IMR-90 (cell line): ENCODE data around the gene NUP93. TPM values are rescaled to one million over a fixed set of nuclear protein-coding genes. Genes with fewer than 3 reads are reported as not detected.
A peak's percentile ranks its signal among the peaks of the same experiment; 100 is the strongest.

Experiments
- ATAC-seq: fragments of 200-7000 bp; cut with Tn5 transposase; 2 replicates; pipeline ENCODE4 v1.9.1; 2020; ENCODE audit warnings: low read depth, mild to moderate bottlenecking, moderate library complexity
- BruUV-seq: library from RNA; stranded (reverse); fragments of 400-500 nt; replicated peaks from 2 replicates; lab custom pipeline; 2021; lab: Mats Ljungman, UMichigan
- CTCF ChIA-PET: fragments of 300-600 bp; formaldehyde crosslinking; extraction: SDS; loops from one replicate; lab custom pipeline; 2021; ENCODE audit warnings: antibody characterized with exemption; lab: Yijun Ruan, JAX
- POLR2A ChIA-PET: fragments of 300-600 bp; sonication (Branson Sonifier 250); formaldehyde crosslinking; loops from one replicate; lab custom pipeline; 2022; ENCODE audit warnings: antibody characterized with exemption; ENCODE audit not compliant: unreplicated experiment; lab: Charles Lee
- DNase-seq: peaks from one replicate; pipeline ENCODE4 v3.0.0; 2013
- H2AFZ ChIP-seq: replicated peaks from 2 replicates; pipeline ENCODE3; 2013; ENCODE audit warnings: low read length, mild to moderate bottlenecking; ENCODE audit not compliant: poor library complexity
- H2AK5ac ChIP-seq: 2 replicates; pipeline ENCODE4 v1.6.1; 2013; ENCODE audit warnings: low read depth, low read length, inconsistent platforms
- H2AK9ac ChIP-seq: replicated peaks from 2 replicates; pipeline ENCODE3; 2013; ENCODE audit warnings: mild to moderate bottlenecking, low read depth, low read length, moderate library complexity; ENCODE audit not compliant: poor library complexity
- H2BK120ac ChIP-seq: 2 replicates; pipeline ENCODE4 v1.6.1; 2013; ENCODE audit warnings: low read depth, low read length, inconsistent platforms
- H2BK15ac ChIP-seq: 3 replicates; pipeline ENCODE4 v1.6.1; 2013; ENCODE audit warnings: low read depth, low read length, inconsistent platforms
- H2BK20ac ChIP-seq: 2 replicates; pipeline ENCODE4 v1.6.1; 2013; ENCODE audit warnings: low read depth, mild to moderate bottlenecking, inconsistent platforms, low read length, moderate library complexity
- H2BK5ac ChIP-seq: 2 replicates; pipeline ENCODE4 v1.6.1; 2013; ENCODE audit warnings: mild to moderate bottlenecking, low read depth, low read length, inconsistent platforms; ENCODE audit not compliant: poor library complexity, severe bottlenecking
- H3K14ac ChIP-seq: replicated peaks from 2 replicates; pipeline ENCODE4 v1.6.1; 2013; ENCODE audit warnings: low read depth, low read length, inconsistent platforms
- H3K18ac ChIP-seq: 2 replicates; pipeline ENCODE4 v1.6.1; 2013; ENCODE audit warnings: low read depth, low read length, control low read depth
- H3K23ac ChIP-seq: 2 replicates; pipeline ENCODE4 v1.6.1; 2013; ENCODE audit warnings: low read depth, low read length, inconsistent platforms
- H3K27ac ChIP-seq: 2 replicates; pipeline ENCODE4 v1.5.1; 2013; ENCODE audit warnings: mild to moderate bottlenecking, control low read depth, low read length; ENCODE audit not compliant: insufficient read depth
- H3K27me3 ChIP-seq: 2 replicates; pipeline ENCODE4 v1.6.1; 2013; ENCODE audit warnings: low read length; ENCODE audit not compliant: control insufficient read depth, insufficient read depth
- H3K36me3 ChIP-seq: 2 replicates; pipeline ENCODE4 v1.6.1; 2013; ENCODE audit warnings: low read length, mixed read lengths; ENCODE audit not compliant: control insufficient read depth, insufficient read depth
- H3K4ac ChIP-seq: 2 replicates; pipeline ENCODE4 v1.6.1; 2013; ENCODE audit warnings: low read depth, low read length, inconsistent platforms
- H3K4me1 ChIP-seq: 2 replicates; pipeline ENCODE4 v1.6.1; 2013; ENCODE audit warnings: low read length, mixed read lengths; ENCODE audit not compliant: control insufficient read depth, insufficient read depth
- H3K4me2 ChIP-seq: 2 replicates; pipeline ENCODE4 v1.6.1; 2013; ENCODE audit warnings: low read depth, mild to moderate bottlenecking, control low read depth, low read length, moderate library complexity
- H3K4me3 ChIP-seq: 2 replicates; pipeline ENCODE4 v1.5.1; 2013; ENCODE audit warnings: low read depth, mild to moderate bottlenecking, control low read depth, low read length, moderate library complexity; ENCODE audit not compliant: insufficient read depth
- H3K56ac ChIP-seq: 2 replicates; pipeline ENCODE4 v1.6.1; 2013; ENCODE audit warnings: low read length, inconsistent platforms; ENCODE audit not compliant: insufficient read depth; ENCODE audit errors: extremely low read depth
- H3K79me1 ChIP-seq, 2 experiments: 2 replicates each; pipeline ENCODE4 v1.6.1; 2013; ENCODE audit warnings: low read length in 2 of 2, inconsistent platforms in 1 of 2, low read depth in 1 of 2
- H3K9ac ChIP-seq: 2 replicates; pipeline ENCODE4 v1.6.1; 2013; ENCODE audit warnings: low read depth, low read length, control low read depth
- H3K9me1 ChIP-seq: 2 replicates; pipeline ENCODE4 v1.6.1; 2013; ENCODE audit warnings: low read length, inconsistent platforms; ENCODE audit not compliant: insufficient read depth
- H3K9me3 ChIP-seq: 2 replicates; pipeline ENCODE4 v1.6.1; 2013; ENCODE audit warnings: low read length; ENCODE audit not compliant: control insufficient read depth, insufficient read depth
- H4K20me1 ChIP-seq: 2 replicates; pipeline ENCODE4 v1.6.1; 2013; ENCODE audit warnings: low read length, inconsistent platforms; ENCODE audit not compliant: insufficient read depth
- H4K5ac ChIP-seq: 2 replicates; pipeline ENCODE4 v1.6.1; 2013; ENCODE audit warnings: mild to moderate bottlenecking, low read depth, low read length, control low read depth
- H4K8ac ChIP-seq, 2 experiments: 2 replicates each; pipeline ENCODE4 v1.6.1; 2013; ENCODE audit warnings: low read depth in 2 of 2, low read length in 2 of 2, control low read depth in 1 of 2, inconsistent platforms in 1 of 2
- H4K91ac ChIP-seq: 2 replicates; pipeline ENCODE4 v1.6.1; 2013; ENCODE audit warnings: low read depth, low read length, inconsistent platforms; ENCODE audit not compliant: insufficient read depth
- CEBPB ChIP-seq: IDR thresholded peaks from 2 replicates; pipeline ENCODE4 v1.6.1; 2012; ENCODE audit warnings: low read depth, low read length, improper control_type of control experiment
- CHD1 ChIP-seq: IDR thresholded peaks from 2 replicates; pipeline ENCODE4 v1.6.1; 2012; ENCODE audit warnings: low read depth, low read length, improper control_type of control experiment
- CTCF ChIP-seq: conservative IDR thresholded peaks from 2 replicates; pipeline ENCODE4 v1.5.1; 2012; ENCODE audit warnings: mild to moderate bottlenecking, low read depth, low read length, improper control_type of control experiment
- FOS ChIP-seq: fragments of 150-350 bp; IDR thresholded peaks from 2 replicates; pipeline ENCODE4 v1.6.1; 2016; ENCODE audit warnings: low read depth, low read length
- MAFK ChIP-seq: IDR thresholded peaks from 2 replicates; pipeline ENCODE4 v1.6.1; 2012; ENCODE audit warnings: low read depth, low read length, improper control_type of control experiment
- MXI1 ChIP-seq: IDR thresholded peaks from 2 replicates; pipeline ENCODE4 v1.6.1; 2012; ENCODE audit warnings: low read depth, mild to moderate bottlenecking, low read length, moderate library complexity, borderline replicate concordance
- NFE2L2 ChIP-seq: fragments of 150-350 bp; IDR thresholded peaks from 2 replicates; pipeline ENCODE4 v1.6.1; 2016; ENCODE audit warnings: low read depth, mild to moderate bottlenecking, low read length
- POLR2A ChIP-seq: IDR thresholded peaks from 2 replicates; pipeline ENCODE4 v1.6.1; 2012; ENCODE audit warnings: mild to moderate bottlenecking, low read depth, low read length
- RAD21 ChIP-seq: IDR thresholded peaks from 2 replicates; pipeline ENCODE4 v1.6.1; 2012; ENCODE audit warnings: low read length, improper control_type of control experiment
- RCOR1 ChIP-seq: IDR thresholded peaks from 2 replicates; pipeline ENCODE4 v1.6.1; 2012; ENCODE audit warnings: mild to moderate bottlenecking, low read length, improper control_type of control experiment; ENCODE audit not compliant: insufficient replicate concordance
- RFX5 ChIP-seq: IDR thresholded peaks from 2 replicates; pipeline ENCODE4 v1.8.0; 2012; ENCODE audit warnings: low read depth, mild to moderate bottlenecking, low read length, moderate library complexity
- WGBS, 2 experiments: methylation state at CpG; one replicate each; pipeline versions ENCODE4 v1.1.5 to v1.1.7; 2013; ENCODE audit warnings: missing lambda C conversion rate in 2 of 2; ENCODE audit not compliant: insufficient read length in 1 of 2; ENCODE audit errors: extremely low coverage in 2 of 2; 5-methylcytosine and 5-hydroxymethylcytosine counted together
- dilution Hi-C: fragments of 300-500 bp; cut with HindIII; formaldehyde crosslinking; loops from one replicate; pipeline ENCODE4 v1.14.3; 2018; ENCODE audit warnings: low sequenced_read_pairs; ENCODE audit not compliant: unreplicated experiment
- in situ Hi-C: fragments of 300-500 bp; cut with MboI; formaldehyde crosslinking; loops from 3 replicates; pipeline ENCODE4 v1.14.3; 2019; ENCODE audit warnings: low sequenced_read_pairs, inconsistent platforms, mixed read lengths
- intact Hi-C: fragments of 100-400 bp; cut with micrococcal nuclease; formaldehyde crosslinking; loops from 2 replicates; pipeline ENCODE4 v1.10.0; 2022
- polyA plus RNA-seq, 3 experiments: library from polyadenylated mRNA; depleted of rRNA; stranded (reverse); fragments of >200 nt; gene quantifications; 2 replicates each; pipeline ENCODE4 v1.2.3, GENCODE V29; 2012; ENCODE audit warnings: low replicate concordance in 1 of 3
- total RNA-seq: library from RNA; depleted of rRNA; stranded (reverse); fragments of >200 nt; gene quantifications from 2 replicates; pipeline ENCODE4 v1.2.3, GENCODE V29; 2012

NUP93 gene
- total and polyA plus RNA-seq, 2 of the 4 experiments (the other 2 are of a cell fraction): 54.6 to 72.6 TPM

- Histone ChIP-seq H3K23ac (no peak overlapping the region), H3K4ac (0 out of 2 replicates have a peak overlapping the region, but pooled peaks have one; percentile 43), H4K20me1 (no peaks in the 10 kb centered on the region), H2BK5ac (no peak overlapping the region), H2AK9ac (no peak overlapping the region), H2BK20ac (0 out of 2 replicates have a peak overlapping the region, but pooled peaks have one; percentile 27), H3K9me1 (no peaks in the 10 kb centered on the region; the same call in 1 of the 2 replicates), H3K27ac (no peak overlapping the region), H3K14ac (no peak overlapping the region), H3K9me3 (no peaks in the 10 kb centered on the region), H2AK5ac (no peak overlapping the region), H3K4me3 (no peak overlapping the region), H3K9ac (no peak overlapping the region), H2BK120ac (peak overlapping the region; percentile 29; the same call in 1 of the 2 replicates), H3K18ac (no peak overlapping the region), H3K36me3 (no peaks in the 10 kb centered on the region), H4K5ac (no peak overlapping the region), H3K56ac (no peak overlapping the region), H2BK15ac (no peak overlapping the region), H2AFZ (no peak overlapping the region), H3K4me1 (peaks cover 17% of the 10 kb centered on the region), H4K8ac (no peak overlapping the region), H3K27me3 (no peaks in the 10 kb centered on the region), H3K79me1 (peaks cover 31 to 46% of the 10 kb centered on the region in 2 experiments), H3K4me2 (peak overlapping the region; percentile 5; the same call in 1 of the 2 replicates), H4K91ac (no peak overlapping the region)
- ChIA-PET POLR2A (no interaction called here), CTCF (no interaction called here)
- intact Hi-C loops (no loop called here), in situ Hi-C loops (no loop called here), dilution Hi-C loops (no loop called here)
- DNase-seq: peak; percentile 23
- BruUV-seq: no TSS peak
- no CpG with 5 or more reads among the region's 3 CpGs for WGBS, 2 experiments
- ATAC-seq: no peak
- TF ChIP-seq CEBPB (no peak), MAFK (no peak), NFE2L2 (no peak), CTCF (no peak), RAD21 (no peak), FOS (no peak), MXI1 (no peak), RCOR1 (no peak), POLR2A (no peak), RFX5 (no peak), CHD1 (no peak)
These were observed 39.7 kb downstream of the NUP93 start for GRCh38 chr16:56769677-56770076.
